Osteoblast (primary cell): Measurements from ENCODE around the gene CCDC198. TPM values are rescaled to one million over a fixed set of nuclear protein-coding genes. Genes with fewer than 3 reads are reported as not detected.

Source experiments
- DNase-seq: peaks from one replicate; pipeline ENCODE4 v3.0.0; 2011; ENCODE audit warnings: low spot score, mixed read lengths; ENCODE audit not compliant: insufficient read length; ENCODE audit errors: missing footprints
- H2AFZ ChIP-seq: 2 replicates; pipeline ENCODE4 v1.6.0; 2011; ENCODE audit warnings: mild to moderate bottlenecking, low read length
- H3K27ac ChIP-seq: 2 replicates; pipeline ENCODE4 v1.5.1; 2011; ENCODE audit warnings: mild to moderate bottlenecking, low read depth, low read length, moderate library complexity
- H3K27me3 ChIP-seq: 2 replicates; pipeline ENCODE4 v1.6.0; 2012; ENCODE audit warnings: mild to moderate bottlenecking, control low read depth, inconsistent platforms, low read length, moderate library complexity; ENCODE audit not compliant: insufficient read depth
- H3K36me3 ChIP-seq: 2 replicates; pipeline ENCODE4 v1.5.1; 2011; ENCODE audit warnings: mild to moderate bottlenecking, low read length, control low read depth, moderate library complexity; ENCODE audit not compliant: insufficient read depth
- H3K4me1 ChIP-seq: 2 replicates; pipeline ENCODE4 v1.5.1; 2011; ENCODE audit warnings: mild to moderate bottlenecking, low read length, control low read depth, moderate library complexity; ENCODE audit not compliant: insufficient read depth
- H3K4me2 ChIP-seq: 2 replicates; pipeline ENCODE4 v1.6.0; 2011; ENCODE audit warnings: mild to moderate bottlenecking, low read length; ENCODE audit not compliant: insufficient read depth
- H3K4me3 ChIP-seq: fragments of 200-600 bp; sonication (generic); 3 replicates; pipeline ENCODE4 v1.5.1; 2012; ENCODE audit warnings: mild to moderate bottlenecking, low read length, inconsistent platforms; ENCODE audit not compliant: insufficient read depth
- H3K79me2 ChIP-seq: 2 replicates; pipeline ENCODE4 v1.6.0; 2012; ENCODE audit warnings: mild to moderate bottlenecking, low read length, control low read depth, inconsistent platforms; ENCODE audit not compliant: insufficient read depth
- H3K9me3 ChIP-seq: 2 replicates; pipeline ENCODE4 v1.5.1; 2011; ENCODE audit warnings: low read depth, low read length, control low read depth
- H4K20me1 ChIP-seq: 2 replicates; pipeline ENCODE4 v1.6.0; 2012; ENCODE audit warnings: mild to moderate bottlenecking, low read length, control low read depth; ENCODE audit not compliant: insufficient read depth
- total RNA-seq: library from RNA; depleted of rRNA; stranded (reverse); fragments of >200 nt; gene quantifications from 2 replicates; pipeline ENCODE4 v1.2.3, GENCODE V29; 2012
- TF ChIP-seq, protein P1 (sequence below): IDR thresholded peaks from 2 replicates; pipeline ENCODE4 v1.5.1; 2011; ENCODE audit warnings: mild to moderate bottlenecking, low read depth, low read length, moderate library complexity; ENCODE audit errors: extremely low read depth

Gene CCDC198
- total RNA-seq, 1 donor: not detected

DNA sequence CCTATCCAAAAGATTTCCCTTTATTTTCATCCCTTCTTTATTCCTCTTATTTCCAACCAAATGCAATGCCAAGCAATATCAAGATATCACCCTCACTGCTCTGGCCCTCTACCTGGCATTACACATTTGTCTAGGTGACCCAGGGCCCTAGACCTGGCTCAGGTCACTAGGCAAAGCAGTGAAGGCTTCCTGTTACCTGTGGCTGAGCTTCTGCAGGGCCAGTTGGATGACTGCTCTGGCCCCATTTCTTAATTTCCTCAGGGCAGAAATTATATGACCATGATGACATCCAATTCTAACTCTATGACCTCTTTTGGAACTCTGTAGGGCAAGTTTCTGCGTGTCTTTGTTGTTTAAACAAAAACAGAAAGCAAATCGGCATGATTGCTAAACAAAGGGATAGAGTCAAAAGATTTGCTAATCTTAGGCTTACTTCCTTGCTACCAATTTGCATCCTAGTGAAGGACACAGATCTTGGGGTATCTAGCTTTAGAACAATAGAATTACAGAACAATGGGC is 7.4 kb upstream of the CCDC198 start:
- H3K27me3 ChIP-seq: no peaks in the 10 kb centered on the region
- no peak overlapping the region for H2AFZ ChIP-seq
- no peak overlapping the region for H3K4me2 ChIP-seq
- no peaks in the 10 kb centered on the region for H3K36me3 ChIP-seq
- H3K4me3 ChIP-seq: no peak overlapping the region
- H4K20me1 ChIP-seq: no peaks in the 10 kb centered on the region
- TF ChIP-seq, protein P1, sequence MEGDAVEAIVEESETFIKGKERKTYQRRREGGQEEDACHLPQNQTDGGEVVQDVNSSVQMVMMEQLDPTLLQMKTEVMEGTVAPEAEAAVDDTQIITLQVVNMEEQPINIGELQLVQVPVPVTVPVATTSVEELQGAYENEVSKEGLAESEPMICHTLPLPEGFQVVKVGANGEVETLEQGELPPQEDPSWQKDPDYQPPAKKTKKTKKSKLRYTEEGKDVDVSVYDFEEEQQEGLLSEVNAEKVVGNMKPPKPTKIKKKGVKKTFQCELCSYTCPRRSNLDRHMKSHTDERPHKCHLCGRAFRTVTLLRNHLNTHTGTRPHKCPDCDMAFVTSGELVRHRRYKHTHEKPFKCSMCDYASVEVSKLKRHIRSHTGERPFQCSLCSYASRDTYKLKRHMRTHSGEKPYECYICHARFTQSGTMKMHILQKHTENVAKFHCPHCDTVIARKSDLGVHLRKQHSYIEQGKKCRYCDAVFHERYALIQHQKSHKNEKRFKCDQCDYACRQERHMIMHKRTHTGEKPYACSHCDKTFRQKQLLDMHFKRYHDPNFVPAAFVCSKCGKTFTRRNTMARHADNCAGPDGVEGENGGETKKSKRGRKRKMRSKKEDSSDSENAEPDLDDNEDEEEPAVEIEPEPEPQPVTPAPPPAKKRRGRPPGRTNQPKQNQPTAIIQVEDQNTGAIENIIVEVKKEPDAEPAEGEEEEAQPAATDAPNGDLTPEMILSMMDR: no peak
- H3K4me1 ChIP-seq: no peaks in the 10 kb centered on the region
- no peak for DNase-seq
- H3K79me2 ChIP-seq: no peaks in the 10 kb centered on the region
- H3K9me3 ChIP-seq: no peaks in the 10 kb centered on the region
- H3K27ac ChIP-seq: no peak overlapping the region

DNA sequence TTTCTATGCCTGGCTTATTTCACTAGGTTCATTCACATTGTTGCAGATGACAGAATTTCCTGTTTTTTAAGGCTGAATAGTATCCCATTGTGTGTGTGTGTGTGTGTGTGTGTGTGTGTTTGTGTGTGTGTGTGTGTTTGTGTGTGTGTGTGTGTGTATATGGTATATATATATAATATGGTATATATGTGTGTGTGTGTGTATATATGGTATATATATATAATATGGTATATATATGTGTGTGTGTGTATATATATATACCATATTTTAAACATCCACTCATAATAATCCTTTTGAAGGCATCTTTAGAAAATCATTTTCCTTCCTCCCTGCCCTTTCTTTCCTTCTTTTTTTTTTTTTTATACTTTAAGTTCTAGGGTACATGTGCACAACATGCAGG is 5.0 kb upstream of the CCDC198 start:
- Histone ChIP-seq H3K27me3 (no peaks in the 10 kb centered on the region), H4K20me1 (no peaks in the 10 kb centered on the region), H3K4me1 (no peaks in the 10 kb centered on the region), H3K27ac (no peak overlapping the region), H3K4me3 (no peak overlapping the region), H3K4me2 (no peak overlapping the region), H3K36me3 (no peaks in the 10 kb centered on the region), H3K79me2 (no peaks in the 10 kb centered on the region), H2AFZ (no peak overlapping the region), H3K9me3 (no peaks in the 10 kb centered on the region)
- TF ChIP-seq, protein P1: no peak
- DNase-seq: no peak

GRCh38 chr14:57498035-57498434 is 4.4 kb upstream of the CCDC198 start:
- H3K27ac ChIP-seq: no peak overlapping the region
- H3K4me1 ChIP-seq: peaks cover 6% of the 10 kb centered on the region
- H3K27me3 ChIP-seq: no peaks in the 10 kb centered on the region
- H3K79me2 ChIP-seq: no peaks in the 10 kb centered on the region
- no peak overlapping the region for H3K4me2 ChIP-seq
- TF ChIP-seq, protein P1: no peak
- no peaks in the 10 kb centered on the region for H3K9me3 ChIP-seq
- no peaks in the 10 kb centered on the region for H3K36me3 ChIP-seq
- H2AFZ ChIP-seq: no peak overlapping the region
- no peaks in the 10 kb centered on the region for H4K20me1 ChIP-seq
- H3K4me3 ChIP-seq: no peak overlapping the region
- DNase-seq: no peak

DNA sequence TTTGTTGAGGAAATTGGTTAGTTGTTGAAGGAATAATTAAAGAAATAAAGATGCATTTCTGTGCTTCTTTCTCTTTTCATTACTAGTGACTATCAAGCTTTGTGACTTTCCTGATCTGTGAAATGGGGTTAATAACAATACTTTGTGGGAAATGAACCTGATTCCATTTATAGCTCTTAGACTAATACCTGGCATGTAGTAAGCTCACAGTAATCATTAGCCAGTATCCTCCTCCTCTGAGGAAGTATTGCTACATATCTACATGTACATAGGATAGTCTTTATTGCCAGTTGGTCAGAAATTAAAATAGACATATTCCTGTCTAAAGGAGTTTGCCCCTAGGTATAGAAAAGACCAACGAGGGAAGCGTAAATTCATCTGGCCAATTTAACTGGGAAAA is 1.8 kb upstream of the CCDC198 start:
- H2AFZ ChIP-seq: no peak overlapping the region
- H4K20me1 ChIP-seq: no peaks in the 10 kb centered on the region
- H3K36me3 ChIP-seq: no peaks in the 10 kb centered on the region
- DNase-seq: no peak
- peaks cover 8% of the 10 kb centered on the region for H3K4me1 ChIP-seq
- no peaks in the 10 kb centered on the region for H3K27me3 ChIP-seq
- H3K4me2 ChIP-seq: no peak overlapping the region
- H3K4me3 ChIP-seq: no peak overlapping the region
- no peaks in the 10 kb centered on the region for H3K79me2 ChIP-seq
- TF ChIP-seq, protein P1: no peak
- H3K9me3 ChIP-seq: no peaks in the 10 kb centered on the region
- no peak overlapping the region for H3K27ac ChIP-seq
